ENCODE data around the gene TARM1. TPM values are rescaled to one million over a fixed set of nuclear protein-coding genes. Genes with fewer than 3 reads are reported as not detected.

Gene TARM1
- total and polyA plus RNA-seq, 2 experiments from 2014 or later: not detected

- no peak for ATAC-seq
- no peak overlapping the region for H3K27ac ChIP-seq (ENCODE audit: low read depth)
- Mint-ChIP-seq H3K27ac (no peak overlapping the region), H3K9me3 (peaks cover 22% of the 10 kb centered on the region), H3K27me3 (ENCODE audit: insufficient read depth, low read depth, poor library complexity) (peaks cover 8% of the 10 kb centered on the region), H3K36me3 (ENCODE audit: low read depth) (peaks cover 3% of the 10 kb centered on the region), H3K4me3 (no peak overlapping the region), H3K4me1 (peaks cover 3% of the 10 kb centered on the region; the same call in 1 of the 3 replicates)
- no peaks in the 10 kb centered on the region for H4K20me1 ChIP-seq (replicated peaks; ENCODE audit: insufficient read depth)
- H3K79me2 ChIP-seq (replicated peaks; ENCODE audit: insufficient read depth): no peaks in the 10 kb centered on the region
- no peak overlapping the region for H2AFZ ChIP-seq
- no peak for DNase-seq (ENCODE audit: low spot score)
- TF ChIP-seq ZNF462 (CRISPR knock-in tag; IDR thresholded peaks at IDR 0.05) (no peak), CTCF (conservative IDR thresholded peaks at IDR 0.05; ENCODE audit: low read depth in 2 of 2) (no peak), ZNF114 (CRISPR knock-in tag; IDR thresholded peaks at IDR 0.05) (no peak), ETS1 (IDR thresholded peaks at IDR 0.05) (no peak), POLR2AphosphoS5 (IDR thresholded peaks at IDR 0.05; ENCODE audit: low read depth) (no peak), REST (IDR thresholded peaks at IDR 0.05; ENCODE audit: unreplicated experiment) (no peak), CREB1 (CRISPR knock-in tag; IDR thresholded peaks at IDR 0.05; ENCODE audit: low read depth) (no peak), NANOG (IDR thresholded peaks at IDR 0.05; ENCODE audit: borderline replicate concordance) (no peak), STAT1 (IDR thresholded peaks at IDR 0.05; ENCODE audit: unreplicated experiment) (no peak), JUNB (IDR thresholded peaks at IDR 0.05; ENCODE audit: unreplicated experiment) (no peak), EZH2phosphoT487 (IDR thresholded peaks at IDR 0.05; ENCODE audit: unreplicated experiment) (no peak), ZNF331 (CRISPR knock-in tag; IDR thresholded peaks at IDR 0.05; ENCODE audit: low read depth) (no peak), EZH2 (IDR thresholded peaks at IDR 0.05; ENCODE audit: low read depth, unreplicated experiment) (no peak)
- H3K4me3 ChIP-seq: no peak overlapping the region
- H3K36me3 ChIP-seq (ENCODE audit: insufficient read depth): no peaks in the 10 kb centered on the region
- no peaks in the 10 kb centered on the region for H3F3A ChIP-seq (replicated peaks; ENCODE audit: low read depth)
- no peaks in the 10 kb centered on the region for H3K4me1 ChIP-seq (ENCODE audit: insufficient read depth)
- H3K4me2 ChIP-seq: no peak overlapping the region
- H3K9me2 ChIP-seq (ENCODE audit: insufficient read depth): no peaks in the 10 kb centered on the region
- H3K27me3 ChIP-seq (ENCODE audit: insufficient read depth): no peaks in the 10 kb centered on the region
Observed at GRCh38 chr19:54077334-54077733, 3.8 kb downstream of the TARM1 start.

All from GM23338 (cell line).